GM19239 (cell line): ENCODE results near the gene SDHA.
A peak's percentile ranks its signal among the peaks of the same experiment; 100 is the strongest.
"Not testable (repeated sequence)": the region's sequence is repeated elsewhere in the genome, so short reads cannot be mapped to it uniquely, and the experiment has no call there.

Experiments
- DNase-seq: peaks from one replicate; pipeline ENCODE4 v3.0.0; 2011; ENCODE audit warnings: low spot score; ENCODE audit not compliant: insufficient read length
- FAIRE-seq: peaks from 2 replicates; lab custom pipeline; 2011; peaks lifted over from hg19 to GRCh38; lab: Jason Lieb, UNC

The SDHA gene

DNA sequence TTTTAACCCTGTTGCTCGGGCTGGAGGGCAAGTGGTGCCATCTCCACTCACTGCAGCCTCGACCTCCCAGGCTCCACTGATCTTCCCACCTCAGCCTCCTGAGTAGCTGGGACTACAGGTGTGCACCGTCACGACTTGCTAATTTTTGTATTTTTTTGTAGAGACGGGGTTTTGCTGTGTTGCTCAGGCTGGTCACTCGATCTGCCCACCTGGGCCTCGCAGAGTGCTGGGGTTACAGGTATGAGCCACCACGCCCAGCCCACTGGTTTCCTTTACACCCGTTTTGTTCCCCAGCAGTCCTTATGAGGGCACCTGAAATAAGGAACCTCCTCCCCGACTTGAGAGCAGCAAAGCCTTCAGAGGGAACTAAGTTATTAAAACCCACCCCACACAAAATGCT lies 2.0 kb upstream of the SDHA start:
- not testable (repeated sequence) for DNase-seq, FAIRE-seq

DNA sequence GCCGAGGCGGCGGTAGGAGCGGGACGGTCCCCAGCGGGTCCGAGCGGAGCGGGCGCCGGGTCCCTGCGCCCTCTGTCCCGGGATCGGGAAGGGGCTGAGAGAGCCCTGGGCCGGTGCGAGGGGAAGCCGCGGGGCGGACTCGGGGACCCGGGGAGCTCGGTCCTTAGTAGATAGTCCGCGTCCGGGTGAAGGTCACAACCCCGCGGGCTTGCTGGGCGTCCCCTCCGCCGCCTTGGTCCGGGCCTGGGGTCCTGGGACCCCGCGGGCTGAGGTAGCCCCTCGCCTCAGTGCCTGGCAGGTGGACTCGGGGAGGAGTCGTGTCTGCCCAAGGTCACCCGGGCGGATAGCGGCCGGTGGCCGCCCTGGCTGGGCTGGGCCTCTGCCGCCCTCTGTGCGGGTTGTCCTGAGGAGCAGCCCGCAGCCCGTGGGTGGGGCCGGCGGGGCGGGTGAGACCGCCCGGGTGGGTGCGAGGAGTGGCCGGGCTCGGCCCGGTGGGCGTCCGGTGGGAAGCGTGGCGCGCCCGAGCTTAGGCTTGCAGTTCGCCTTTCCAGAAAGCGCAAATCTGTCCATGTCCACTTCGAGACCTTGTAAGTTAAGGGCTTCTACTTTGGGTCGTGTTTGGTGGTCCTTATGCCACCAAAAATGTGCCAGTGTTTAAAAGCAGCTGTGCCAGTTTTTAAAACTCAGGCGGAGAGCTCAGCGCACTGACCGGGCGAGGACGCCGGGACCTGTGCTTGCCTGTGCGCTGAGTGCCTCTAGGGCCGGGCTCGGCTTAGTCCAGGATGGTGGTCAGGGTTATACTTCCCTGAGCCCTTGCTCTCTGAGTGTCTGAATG lies 554 bp downstream of the SDHA start:
- DNase-seq (no peak), FAIRE-seq (no peak)

DNA sequence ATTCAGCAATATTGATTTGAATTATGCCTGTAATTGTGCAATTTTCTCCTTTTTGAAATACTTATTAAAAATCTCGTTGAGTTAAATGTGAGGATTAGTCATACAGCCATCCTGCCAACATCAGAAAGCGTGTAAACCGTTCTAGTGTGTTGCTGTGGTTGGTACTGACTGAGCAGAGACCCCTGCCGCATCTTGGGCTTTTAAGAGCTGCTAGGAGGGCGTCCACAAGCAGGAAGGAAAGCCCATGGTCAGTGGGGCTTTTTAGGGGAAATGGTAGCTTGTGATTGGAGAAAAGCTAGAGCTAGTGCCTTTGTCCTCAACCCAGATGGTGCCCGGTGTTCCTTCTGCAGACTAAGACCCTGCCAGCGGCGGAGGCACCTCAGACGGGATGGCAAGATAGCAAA lies 1.3 kb downstream of the SDHA start:
- FAIRE-seq (no peak), DNase-seq (no peak)

DNA sequence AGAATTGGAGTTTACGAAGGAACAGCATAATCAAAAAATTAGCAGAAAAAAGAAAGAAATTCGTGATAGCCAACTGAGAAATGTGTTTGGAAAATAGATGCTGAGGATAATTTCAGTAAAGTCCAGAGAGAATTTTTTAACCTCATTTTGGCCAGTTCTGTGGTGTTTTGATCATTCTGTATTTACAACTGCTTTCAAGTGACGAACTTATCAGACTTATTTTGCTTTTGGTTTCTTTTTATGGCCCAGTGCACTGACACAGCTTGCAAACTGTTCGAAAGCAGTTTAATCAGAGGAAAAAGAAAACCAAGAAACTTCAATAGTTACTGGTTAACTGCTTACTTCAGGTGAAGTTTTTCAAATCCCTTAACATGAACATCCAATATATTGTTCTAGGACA lies 1.9 kb downstream of the SDHA start:
- FAIRE-seq (peak; percentile 28), DNase-seq (no peak)

DNA sequence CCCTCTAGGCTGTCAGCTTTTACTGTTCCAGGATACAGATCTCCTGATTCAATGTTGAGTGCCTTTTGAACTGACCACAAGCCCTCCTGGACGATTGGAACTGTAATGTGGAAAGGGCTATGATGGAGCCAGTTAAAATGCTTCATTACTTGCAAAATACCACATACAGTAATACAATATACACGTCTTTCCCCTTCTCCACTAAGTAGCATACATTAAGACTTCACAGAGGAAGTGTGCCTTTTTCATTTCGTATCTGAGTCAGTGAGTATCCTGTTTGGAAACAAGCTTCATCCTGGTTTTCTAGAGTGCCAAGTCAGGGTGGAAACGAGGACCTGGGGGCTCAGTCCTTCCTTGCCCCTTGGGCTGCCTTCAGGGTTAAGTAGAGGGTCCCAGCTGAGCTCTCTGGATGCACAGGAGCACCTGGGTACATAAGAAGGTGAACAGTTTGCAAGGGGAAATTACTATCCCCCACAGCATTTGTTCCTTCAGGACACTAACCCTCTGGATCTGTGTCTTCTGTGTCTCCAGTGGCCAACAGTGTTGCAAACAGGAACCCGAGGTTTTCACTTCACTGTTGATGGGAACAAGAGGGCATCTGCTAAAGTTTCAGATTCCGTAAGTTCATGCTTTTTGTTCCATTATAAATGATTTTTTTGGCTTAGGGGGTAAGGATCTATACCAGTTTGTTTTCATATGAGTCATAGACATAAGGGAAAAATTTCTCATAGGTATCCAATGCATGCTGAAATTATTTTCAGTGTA lies 5.0 kb downstream of the SDHA start:
- not testable (repeated sequence) for DNase-seq, FAIRE-seq

DNA sequence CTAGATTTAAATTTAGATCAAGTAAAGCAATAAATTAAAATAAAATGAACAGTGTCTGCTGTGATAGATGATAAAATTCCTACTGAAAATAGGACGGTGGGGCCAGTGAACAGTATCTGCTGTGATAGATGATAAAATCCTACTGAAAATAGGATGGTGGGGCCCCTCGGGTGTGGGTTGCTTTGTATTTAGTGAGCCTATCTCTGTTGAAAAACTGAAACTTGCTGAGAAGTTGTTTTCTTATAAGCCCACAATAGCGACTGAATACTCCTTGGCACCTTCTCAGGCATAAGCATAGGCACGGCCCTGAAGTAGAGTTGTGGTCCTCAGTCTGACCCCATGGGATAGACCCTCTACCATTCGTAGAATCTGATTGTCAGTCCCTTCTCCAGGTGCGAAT lies 5.7 kb downstream of the SDHA start:
- FAIRE-seq (no peak), DNase-seq (no peak)

DNA sequence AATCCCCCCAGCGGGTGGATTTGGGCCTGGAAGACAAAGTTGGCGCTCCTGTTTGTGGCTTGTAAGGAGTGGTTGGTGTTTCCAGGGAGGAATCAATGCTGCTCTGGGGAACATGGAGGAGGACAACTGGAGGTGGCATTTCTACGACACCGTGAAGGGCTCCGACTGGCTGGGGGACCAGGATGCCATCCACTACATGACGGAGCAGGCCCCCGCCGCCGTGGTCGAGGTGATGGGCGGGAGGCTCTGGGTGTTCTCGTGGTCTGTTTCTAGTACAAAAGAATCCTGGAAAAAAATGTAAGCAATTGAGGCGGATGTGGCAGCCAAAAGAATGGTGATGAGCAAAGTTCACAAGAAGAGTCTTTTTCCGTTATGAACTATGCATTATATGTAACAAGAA lies 7.2 kb downstream of the SDHA start:
- DNase-seq (no peak), FAIRE-seq (no peak)

DNA sequence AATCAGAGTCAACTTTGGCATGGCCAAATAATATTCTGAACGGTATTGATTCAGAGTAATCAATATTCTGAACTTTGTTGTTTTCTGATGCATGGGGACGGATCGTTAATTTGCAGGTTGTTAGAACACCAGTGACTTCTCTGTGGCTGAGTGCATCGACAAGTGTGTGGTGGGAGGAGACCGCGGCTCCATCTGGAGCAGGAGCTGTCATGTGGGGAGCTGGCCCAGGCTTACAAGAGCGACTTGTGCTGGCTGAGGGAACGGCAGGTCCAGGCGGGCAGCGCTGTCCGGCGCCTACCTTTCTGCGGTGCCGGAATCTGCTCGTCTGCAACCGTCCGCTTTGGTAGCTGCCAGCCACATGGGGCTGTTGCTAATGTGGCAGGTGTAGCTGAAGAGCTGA lies 9.3 kb downstream of the SDHA start:
- not testable (repeated sequence) for FAIRE-seq, DNase-seq

DNA sequence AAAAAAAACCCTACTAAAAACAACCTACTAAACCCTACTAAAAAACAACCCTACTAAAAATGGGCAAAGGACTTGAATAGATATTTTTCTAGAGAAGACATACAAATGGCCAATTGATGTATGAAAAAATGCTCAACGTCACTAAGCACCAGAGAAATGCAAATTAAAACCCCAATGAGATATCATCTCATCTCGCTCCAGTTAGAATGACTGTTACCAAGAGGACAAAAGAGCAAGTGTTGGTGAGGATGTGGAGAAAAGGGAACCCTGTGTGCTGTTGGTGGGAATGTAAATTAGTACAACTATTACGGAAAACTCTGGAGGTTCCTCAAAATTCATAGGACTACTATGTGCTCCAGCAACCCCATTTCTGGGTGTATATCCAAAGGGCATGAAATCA lies 10.8 kb downstream of the SDHA start:
- no peak for FAIRE-seq
- DNase-seq: no peak

DNA sequence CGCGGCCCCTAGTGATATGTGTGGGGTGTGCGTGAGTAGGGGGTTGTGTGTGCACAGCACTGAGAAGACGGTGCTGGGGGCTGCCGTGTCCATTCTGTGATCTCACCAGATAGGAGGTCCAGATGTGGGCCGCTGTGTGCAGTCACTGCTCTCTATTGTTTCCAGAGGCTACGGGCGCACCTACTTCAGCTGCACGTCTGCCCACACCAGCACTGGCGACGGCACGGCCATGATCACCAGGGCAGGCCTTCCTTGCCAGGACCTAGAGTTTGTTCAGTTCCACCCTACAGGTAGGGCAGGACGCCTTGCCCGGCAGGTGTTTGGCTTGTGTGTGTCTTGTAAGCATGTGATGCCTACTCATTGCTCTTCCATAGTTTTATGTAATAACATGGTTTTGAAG lies 12.6 kb downstream of the SDHA start:
- no peak for DNase-seq
- FAIRE-seq: no peak

DNA sequence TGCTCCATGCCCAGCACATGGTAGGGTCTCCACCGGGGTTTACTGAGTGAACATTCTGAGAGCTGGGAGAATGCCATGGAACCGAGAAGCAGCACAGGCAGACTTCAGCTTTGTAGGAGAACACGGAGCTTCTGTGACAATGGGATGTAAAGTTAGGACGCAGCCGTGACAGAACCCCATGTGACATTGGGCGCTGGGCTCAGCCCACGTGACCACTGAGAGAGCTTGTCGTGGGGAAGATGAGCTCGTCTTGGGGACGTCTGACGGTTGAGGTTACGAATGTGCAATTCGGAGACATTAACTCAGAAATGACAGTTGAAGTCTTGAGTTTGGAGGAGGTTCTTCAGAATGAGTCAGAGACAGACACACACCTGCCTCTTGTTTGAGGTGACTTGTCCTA lies 13.5 kb downstream of the SDHA start:
- FAIRE-seq: no peak
- no peak for DNase-seq

DNA sequence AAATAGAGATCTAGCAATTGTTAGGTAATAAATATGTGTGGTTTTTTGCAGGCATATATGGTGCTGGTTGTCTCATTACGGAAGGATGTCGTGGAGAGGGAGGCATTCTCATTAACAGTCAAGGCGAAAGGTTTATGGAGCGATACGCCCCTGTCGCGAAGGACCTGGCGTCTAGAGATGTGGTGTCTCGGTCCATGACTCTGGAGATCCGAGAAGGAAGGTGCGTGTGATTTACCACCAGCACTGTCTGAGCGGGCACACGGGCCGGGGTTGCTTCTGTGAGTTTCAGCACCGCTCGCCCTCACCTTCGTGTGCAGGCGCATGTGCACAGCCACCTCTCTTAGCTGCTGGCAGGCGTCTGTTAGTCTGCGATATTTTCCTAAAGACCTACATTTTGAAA lies 15.3 kb downstream of the SDHA start:
- DNase-seq, FAIRE-seq: not testable (repeated sequence)

DNA sequence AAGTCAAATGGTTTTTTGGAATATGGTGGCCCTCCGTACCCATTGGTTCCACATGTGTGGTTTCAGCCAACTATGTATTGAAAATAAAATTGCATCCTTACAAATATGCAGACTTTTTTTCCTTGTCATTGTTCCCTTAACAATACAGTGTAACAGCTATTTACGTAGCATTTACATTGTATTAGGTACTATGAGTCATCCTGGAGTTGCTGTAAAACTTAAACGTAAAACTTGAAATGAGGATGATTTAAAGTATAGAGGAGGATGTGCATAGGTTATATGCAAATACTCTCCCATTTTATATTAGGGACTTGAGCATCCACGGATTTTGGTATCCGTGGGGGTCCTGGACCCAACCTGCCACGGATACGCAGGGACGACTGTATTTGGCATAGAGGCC lies 16.3 kb downstream of the SDHA start:
- FAIRE-seq (no peak), DNase-seq (no peak)

DNA sequence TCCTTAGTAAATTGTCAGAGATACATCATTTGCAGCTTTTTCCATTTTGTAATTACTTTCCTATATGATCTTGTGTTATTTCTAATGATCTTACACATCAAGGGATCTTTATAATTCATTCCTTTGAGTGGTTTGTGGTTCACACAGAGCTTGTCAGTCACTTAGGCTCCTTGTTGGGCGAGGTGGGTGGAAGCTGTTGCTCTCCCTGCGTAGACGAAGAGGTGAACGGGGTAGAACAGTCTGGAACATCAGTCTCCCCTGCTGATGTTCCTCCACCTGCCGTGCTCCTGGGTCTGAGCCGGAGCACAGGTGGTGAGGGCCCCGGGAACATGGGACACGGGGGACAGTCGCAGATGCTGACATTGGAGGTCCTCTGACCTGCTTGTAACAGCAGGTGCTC lies 17.4 kb downstream of the SDHA start:
- FAIRE-seq, DNase-seq: not testable (repeated sequence)

DNA sequence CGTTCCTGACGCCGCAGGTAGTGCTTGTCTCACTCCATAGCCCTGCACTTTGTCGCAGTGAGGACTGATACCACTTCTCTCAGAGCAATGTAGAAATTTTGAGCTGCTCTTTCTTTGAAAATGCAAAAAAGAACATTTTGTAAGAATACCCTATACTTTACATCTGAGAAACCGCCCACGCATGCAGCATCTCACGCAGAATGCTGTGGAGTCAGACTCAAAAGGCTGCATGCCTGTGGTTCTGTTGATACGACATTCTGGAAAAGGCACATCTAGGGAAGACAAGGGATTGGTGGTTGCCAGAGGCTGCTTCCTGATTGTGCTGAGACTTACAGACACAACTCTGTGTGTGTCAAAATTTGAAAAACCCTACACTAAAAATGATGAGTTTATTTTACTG lies 19.8 kb downstream of the SDHA start:
- not testable (repeated sequence) for DNase-seq, FAIRE-seq

DNA sequence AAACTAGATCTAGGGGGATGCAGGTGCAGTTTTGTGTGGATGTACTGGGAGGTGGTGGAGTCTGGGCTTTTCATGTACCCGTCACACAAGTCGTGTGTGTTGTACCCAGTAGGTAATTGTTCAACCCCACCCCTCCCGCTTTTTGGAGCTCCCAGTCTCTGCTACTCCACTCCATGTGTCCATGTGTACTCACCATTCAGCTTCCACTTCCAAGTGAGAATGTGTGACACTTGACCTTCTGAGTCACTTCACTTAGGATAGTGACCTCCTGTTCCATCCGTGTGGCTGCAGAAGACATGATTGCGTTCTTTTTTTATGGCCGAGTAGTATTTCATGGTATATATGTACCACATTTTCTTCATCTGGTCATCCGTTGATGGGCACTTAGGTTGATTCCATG lies 22.4 kb downstream of the SDHA start:
- FAIRE-seq: not testable (repeated sequence)

DNA sequence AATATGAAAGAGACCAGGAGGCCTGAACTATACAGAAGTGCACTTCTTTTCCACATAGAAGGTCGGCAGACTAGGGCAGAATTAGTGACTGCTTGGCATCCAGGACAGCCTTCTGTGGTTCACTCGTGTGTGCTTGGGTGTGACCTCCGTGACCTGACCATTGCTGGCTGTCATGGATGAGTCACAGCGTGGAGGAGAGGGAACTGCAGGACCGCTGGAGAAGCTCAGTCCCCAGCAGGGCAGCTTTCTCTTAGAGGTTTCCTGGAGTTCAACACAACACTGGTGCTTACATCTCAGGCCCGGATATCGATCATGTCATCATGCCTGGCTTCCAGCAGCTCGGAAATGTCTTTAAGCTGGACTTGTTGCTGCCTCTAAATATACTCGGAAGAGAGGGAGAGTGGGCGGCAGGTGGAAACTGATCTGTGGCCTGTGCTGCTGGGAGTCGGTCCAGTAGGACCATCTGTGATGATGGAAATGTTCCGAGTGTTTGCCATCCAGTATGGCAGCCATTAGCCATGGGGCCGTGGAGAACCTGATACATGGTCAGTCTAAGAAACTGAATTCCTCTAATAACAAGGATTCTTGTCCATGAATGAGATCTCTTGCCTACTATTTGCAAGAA lies 23.0 kb downstream of the SDHA start:
- DNase-seq, FAIRE-seq: not testable (repeated sequence)

More for the DNA sequence above, 22.4 kb downstream of the SDHA start:
- not testable (repeated sequence) for DNase-seq

DNA sequence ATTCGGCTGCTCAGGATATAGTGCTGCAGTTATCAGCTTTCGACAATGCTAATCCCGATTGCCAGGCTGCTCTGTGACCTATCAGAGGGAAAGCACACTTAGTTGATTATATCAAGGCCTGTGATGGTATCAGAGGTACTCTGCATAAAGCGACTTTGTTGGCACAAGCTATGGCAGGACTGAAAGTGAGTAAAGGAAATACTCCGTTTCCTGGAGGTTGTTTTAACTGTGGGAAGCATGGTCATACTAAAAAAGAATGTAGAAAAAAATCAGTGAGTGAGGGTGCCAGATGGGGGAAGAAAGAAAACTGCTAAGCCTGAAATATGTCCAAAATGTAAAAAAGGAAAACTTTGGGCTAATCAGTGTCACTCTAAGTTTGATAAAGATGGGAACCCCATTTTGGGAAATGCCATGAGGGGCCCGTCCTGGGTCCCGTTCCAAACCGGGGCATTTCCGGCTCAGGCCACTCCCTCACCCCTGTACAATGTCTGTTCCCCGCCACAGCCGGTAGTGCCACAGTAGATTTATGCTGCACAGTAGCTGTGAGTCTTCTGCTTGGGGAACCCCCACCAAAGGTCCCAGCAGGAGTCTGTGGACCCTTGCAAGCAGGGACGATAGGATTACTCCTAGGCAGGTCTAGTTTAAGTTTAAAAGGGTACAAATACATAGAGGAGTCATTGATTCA lies 25.7 kb downstream of the SDHA start:
- not testable (repeated sequence) for FAIRE-seq, DNase-seq

DNA sequence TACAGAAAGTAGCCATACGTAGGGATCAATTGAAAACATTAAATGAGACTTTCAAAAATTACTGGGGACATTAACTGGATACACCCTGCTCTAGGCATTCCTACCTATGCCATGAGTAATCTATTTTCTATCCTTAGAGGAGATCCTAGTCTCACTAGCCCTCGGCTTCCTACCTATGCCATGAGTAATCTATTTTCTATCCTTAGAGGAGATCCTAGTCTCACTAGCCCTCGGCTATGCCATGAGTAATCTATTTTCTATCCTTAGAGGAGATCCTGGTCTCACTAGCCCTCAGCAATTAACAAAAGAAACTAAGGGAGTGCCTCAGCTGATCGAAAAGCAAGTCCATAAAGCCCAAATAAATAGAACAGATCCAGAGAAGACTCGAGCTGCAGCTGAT lies 27.6 kb downstream of the SDHA start:
- not testable (repeated sequence) for DNase-seq

DNA sequence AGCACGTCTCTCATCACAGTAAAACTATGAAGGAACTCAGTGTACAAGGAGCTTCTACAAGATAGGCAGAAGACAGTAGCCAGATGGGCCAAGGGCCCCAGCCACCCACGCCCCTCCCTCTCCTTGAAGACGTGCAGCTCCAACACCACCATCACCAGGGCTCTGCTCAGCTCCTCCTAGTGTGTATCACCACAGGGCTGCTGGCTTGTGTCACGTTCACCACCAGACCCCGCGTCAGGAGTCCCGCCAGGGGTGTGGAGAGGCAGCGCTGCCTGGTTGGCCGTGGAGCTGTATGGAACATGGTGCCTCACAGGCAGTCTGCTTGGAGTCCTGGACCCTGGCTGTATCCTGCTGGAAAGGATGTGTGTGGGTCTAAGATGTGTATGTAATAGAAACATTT lies 32.3 kb downstream of the SDHA start:
- not testable (repeated sequence) for DNase-seq

More for the DNA sequence above, 27.6 kb downstream of the SDHA start:
- FAIRE-seq: not testable (repeated sequence)

More for the DNA sequence above, 32.3 kb downstream of the SDHA start:
- FAIRE-seq: not testable (repeated sequence)
